ENCODE results near the gene GASK1A.

DNA sequence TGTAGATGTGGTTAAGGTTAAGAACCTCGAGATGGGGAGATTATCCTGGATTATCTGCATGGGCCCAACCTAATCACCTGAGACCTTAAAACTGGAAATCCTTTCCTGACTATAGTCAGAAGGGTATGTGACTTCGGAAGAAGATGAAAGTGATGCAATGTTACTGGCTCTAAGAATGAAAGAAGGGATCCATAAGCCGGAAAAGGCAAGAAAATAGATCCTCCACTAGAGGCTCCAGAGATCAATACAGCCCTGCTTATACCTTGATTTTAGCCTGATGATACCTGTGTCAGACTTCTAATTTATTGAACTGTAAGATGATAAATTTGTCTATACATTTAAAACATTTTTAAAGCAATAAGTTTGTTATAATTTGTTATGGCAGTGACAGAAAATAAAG is 21.5 kb upstream of the GASK1A start:
- TF ChIP-seq NPAS2 (CRISPR knock-in tag; IDR thresholded peaks at IDR 0.05; ENCODE audit: borderline replicate concordance), result no peak
- TF ChIP-seq, protein P1, sequence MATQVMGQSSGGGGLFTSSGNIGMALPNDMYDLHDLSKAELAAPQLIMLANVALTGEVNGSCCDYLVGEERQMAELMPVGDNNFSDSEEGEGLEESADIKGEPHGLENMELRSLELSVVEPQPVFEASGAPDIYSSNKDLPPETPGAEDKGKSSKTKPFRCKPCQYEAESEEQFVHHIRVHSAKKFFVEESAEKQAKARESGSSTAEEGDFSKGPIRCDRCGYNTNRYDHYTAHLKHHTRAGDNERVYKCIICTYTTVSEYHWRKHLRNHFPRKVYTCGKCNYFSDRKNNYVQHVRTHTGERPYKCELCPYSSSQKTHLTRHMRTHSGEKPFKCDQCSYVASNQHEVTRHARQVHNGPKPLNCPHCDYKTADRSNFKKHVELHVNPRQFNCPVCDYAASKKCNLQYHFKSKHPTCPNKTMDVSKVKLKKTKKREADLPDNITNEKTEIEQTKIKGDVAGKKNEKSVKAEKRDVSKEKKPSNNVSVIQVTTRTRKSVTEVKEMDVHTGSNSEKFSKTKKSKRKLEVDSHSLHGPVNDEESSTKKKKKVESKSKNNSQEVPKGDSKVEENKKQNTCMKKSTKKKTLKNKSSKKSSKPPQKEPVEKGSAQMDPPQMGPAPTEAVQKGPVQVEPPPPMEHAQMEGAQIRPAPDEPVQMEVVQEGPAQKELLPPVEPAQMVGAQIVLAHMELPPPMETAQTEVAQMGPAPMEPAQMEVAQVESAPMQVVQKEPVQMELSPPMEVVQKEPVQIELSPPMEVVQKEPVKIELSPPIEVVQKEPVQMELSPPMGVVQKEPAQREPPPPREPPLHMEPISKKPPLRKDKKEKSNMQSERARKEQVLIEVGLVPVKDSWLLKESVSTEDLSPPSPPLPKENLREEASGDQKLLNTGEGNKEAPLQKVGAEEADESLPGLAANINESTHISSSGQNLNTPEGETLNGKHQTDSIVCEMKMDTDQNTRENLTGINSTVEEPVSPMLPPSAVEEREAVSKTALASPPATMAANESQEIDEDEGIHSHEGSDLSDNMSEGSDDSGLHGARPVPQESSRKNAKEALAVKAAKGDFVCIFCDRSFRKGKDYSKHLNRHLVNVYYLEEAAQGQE (IDR thresholded peaks at IDR 0.05), result no peak
- TF ChIP-seq, protein P2, sequence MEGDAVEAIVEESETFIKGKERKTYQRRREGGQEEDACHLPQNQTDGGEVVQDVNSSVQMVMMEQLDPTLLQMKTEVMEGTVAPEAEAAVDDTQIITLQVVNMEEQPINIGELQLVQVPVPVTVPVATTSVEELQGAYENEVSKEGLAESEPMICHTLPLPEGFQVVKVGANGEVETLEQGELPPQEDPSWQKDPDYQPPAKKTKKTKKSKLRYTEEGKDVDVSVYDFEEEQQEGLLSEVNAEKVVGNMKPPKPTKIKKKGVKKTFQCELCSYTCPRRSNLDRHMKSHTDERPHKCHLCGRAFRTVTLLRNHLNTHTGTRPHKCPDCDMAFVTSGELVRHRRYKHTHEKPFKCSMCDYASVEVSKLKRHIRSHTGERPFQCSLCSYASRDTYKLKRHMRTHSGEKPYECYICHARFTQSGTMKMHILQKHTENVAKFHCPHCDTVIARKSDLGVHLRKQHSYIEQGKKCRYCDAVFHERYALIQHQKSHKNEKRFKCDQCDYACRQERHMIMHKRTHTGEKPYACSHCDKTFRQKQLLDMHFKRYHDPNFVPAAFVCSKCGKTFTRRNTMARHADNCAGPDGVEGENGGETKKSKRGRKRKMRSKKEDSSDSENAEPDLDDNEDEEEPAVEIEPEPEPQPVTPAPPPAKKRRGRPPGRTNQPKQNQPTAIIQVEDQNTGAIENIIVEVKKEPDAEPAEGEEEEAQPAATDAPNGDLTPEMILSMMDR (IDR thresholded peaks at IDR 0.05), result no peak
- TF ChIP-seq BHLHE40 (IDR thresholded peaks at IDR 0.05; ENCODE audit: low read depth, low read length), result no peak
- no peak for TF ChIP-seq CEBPB (IDR thresholded peaks at IDR 0.05)
- no peak for TF ChIP-seq MYC (IDR thresholded peaks at IDR 0.05; ENCODE audit: borderline replicate concordance, low read length)
- TF ChIP-seq POLR2A (IDR thresholded peaks at IDR 0.05; ENCODE audit: low read length), result no peak
- TF ChIP-seq JUN (IDR thresholded peaks at IDR 0.05), result no peak
- no peak for TF ChIP-seq KDM1A (IDR thresholded peaks at IDR 0.05; ENCODE audit: low read depth)
- TF ChIP-seq, protein P3, sequence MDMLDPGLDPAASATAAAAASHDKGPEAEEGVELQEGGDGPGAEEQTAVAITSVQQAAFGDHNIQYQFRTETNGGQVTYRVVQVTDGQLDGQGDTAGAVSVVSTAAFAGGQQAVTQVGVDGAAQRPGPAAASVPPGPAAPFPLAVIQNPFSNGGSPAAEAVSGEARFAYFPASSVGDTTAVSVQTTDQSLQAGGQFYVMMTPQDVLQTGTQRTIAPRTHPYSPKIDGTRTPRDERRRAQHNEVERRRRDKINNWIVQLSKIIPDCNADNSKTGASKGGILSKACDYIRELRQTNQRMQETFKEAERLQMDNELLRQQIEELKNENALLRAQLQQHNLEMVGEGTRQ (IDR thresholded peaks at IDR 0.05), result no peak

Measured in A549 (cell line).